Measurements from ENCODE around the gene NFIB.

Gene NFIB

GRCh38 chr9:14275331-14275730, 38.6 kb downstream of the NFIB start:
- Histone ChIP-seq H3K27ac (ENCODE audit: low read depth, low read length) (no peak overlapping the region), H3K4me1 (ENCODE audit: control insufficient read depth, insufficient read depth, low read length) (peaks cover 33% of the 10 kb centered on the region), H3K36me3 (ENCODE audit: control insufficient read depth, insufficient read depth, low read length) (no peaks in the 10 kb centered on the region), H3K4me3 (ENCODE audit: low read length) (no peak overlapping the region), H3K27me3 (ENCODE audit: control insufficient read depth, insufficient read depth, low read length) (no peaks in the 10 kb centered on the region), H3K9ac (ENCODE audit: low read length) (no peak overlapping the region)

DNA sequence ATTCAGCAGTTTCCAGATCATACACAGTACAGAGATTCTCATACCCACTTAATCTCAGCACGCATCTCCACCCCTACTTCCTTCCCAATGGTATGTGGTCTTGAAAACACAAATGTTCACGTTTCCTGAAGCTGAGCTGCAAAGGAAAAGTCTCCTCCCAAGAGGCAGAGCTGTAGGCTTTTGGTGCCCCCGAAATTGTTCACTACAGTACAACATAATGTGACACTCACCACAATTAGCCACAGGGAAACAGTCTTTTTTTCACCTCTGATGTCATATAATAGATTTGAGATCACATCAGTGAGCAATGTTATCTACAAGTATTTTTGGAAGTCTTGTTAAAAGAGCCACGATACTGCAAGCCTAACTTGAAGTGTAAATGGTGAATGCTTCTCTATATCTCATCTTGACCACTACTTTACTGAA, 40.2 kb downstream of the NFIB start:
- Histone ChIP-seq H3K27me3 (ENCODE audit: control insufficient read depth, insufficient read depth, low read length) (no peaks in the 10 kb centered on the region), H3K4me3 (ENCODE audit: low read length) (peak overlapping the region; percentile 35), H3K4me1 (ENCODE audit: control insufficient read depth, insufficient read depth, low read length) (peaks cover 34% of the 10 kb centered on the region), H3K27ac (ENCODE audit: low read depth, low read length) (peak overlapping the region; percentile 63), H3K36me3 (ENCODE audit: control insufficient read depth, insufficient read depth, low read length) (no peaks in the 10 kb centered on the region), H3K9ac (ENCODE audit: low read length) (no peak overlapping the region)

- peak overlapping the region; percentile 63 for H3K27ac ChIP-seq (ENCODE audit: low read depth, low read length)
Observed at GRCh38 chr9:14272927-14273528, 40.9 kb downstream of the NFIB start.

DNA sequence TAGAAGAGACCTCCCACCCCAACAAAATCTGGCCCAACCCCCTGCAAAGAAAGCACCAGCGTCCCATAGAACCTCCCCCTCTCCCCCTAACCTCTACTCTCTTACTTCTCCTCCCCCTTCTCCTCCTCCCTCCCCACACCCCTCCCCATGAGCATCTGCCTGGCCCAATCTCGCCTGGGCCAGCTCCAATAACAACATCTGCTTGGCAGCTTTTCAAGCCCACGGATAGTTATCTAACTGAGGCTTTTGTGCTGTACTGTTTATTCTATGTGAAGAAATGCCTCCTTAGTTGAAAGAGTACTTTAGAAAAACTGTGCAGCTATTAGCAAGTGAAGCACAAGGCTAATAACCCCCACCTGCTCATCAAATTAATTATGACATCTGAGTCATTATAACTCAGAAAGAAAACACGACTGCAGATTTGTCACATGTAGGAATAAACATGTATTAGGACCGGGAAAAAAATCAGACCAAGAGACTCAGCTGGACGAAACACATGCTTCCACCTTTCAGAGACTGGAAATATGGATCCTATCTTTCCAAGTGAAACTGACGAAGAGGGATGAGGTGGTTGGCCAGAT, 42.8 kb downstream of the NFIB start:
- Histone ChIP-seq H3K27ac (ENCODE audit: low read depth, low read length) (peak overlapping the region; percentile 70), H3K4me1 (ENCODE audit: control insufficient read depth, insufficient read depth, low read length) (peaks cover 34% of the 10 kb centered on the region), H3K4me3 (ENCODE audit: low read length) (no peak overlapping the region), H3K9ac (ENCODE audit: low read length) (no peak overlapping the region), H3K36me3 (ENCODE audit: control insufficient read depth, insufficient read depth, low read length) (no peaks in the 10 kb centered on the region), H3K27me3 (ENCODE audit: control insufficient read depth, insufficient read depth, low read length) (no peaks in the 10 kb centered on the region)

More at GRCh38 chr9:14272927-14273528, 40.9 kb downstream of the NFIB start:
- no peaks in the 10 kb centered on the region for H3K36me3 ChIP-seq (ENCODE audit: control insufficient read depth, insufficient read depth, low read length)
- H3K9ac ChIP-seq (ENCODE audit: low read length) = no peak overlapping the region
- H3K4me3 ChIP-seq (ENCODE audit: low read length) = peak overlapping the region; percentile 35
- peaks cover 34% of the 10 kb centered on the region for H3K4me1 ChIP-seq (ENCODE audit: control insufficient read depth, insufficient read depth, low read length)
- H3K27me3 ChIP-seq (ENCODE audit: control insufficient read depth, insufficient read depth, low read length) = no peaks in the 10 kb centered on the region

- no peak overlapping the region for H3K4me3 ChIP-seq (ENCODE audit: low read length)
- H3K27me3 ChIP-seq (ENCODE audit: control insufficient read depth, insufficient read depth, low read length) = no peaks in the 10 kb centered on the region
- peak overlapping the region; percentile 70 for H3K27ac ChIP-seq (ENCODE audit: low read depth, low read length)
- peaks cover 32% of the 10 kb centered on the region for H3K4me1 ChIP-seq (ENCODE audit: control insufficient read depth, insufficient read depth, low read length)
- no peaks in the 10 kb centered on the region for H3K36me3 ChIP-seq (ENCODE audit: control insufficient read depth, insufficient read depth, low read length)
- H3K9ac ChIP-seq (ENCODE audit: low read length) = no peak overlapping the region
Observed at GRCh38 chr9:14270358-14271092, 43.4 kb downstream of the NFIB start.

DNA sequence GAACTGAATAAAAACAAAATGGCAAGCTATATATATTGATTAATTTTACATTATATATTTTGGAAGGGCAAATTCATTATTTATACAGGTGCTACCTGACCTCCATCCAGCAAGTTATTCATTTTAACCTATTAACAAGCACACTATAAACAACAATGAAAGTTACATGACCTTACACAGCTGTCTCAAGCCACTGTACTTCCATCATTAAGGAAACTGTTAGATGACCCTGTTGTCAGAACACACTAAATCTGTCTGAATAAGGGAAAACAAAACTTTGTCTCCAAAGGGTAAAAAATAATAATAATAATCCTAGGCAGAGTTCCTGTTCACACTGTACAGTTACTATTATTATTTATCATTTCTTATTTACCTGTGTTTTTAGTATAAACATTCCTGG, 44.0 kb downstream of the NFIB start:
- H3K36me3 ChIP-seq (ENCODE audit: control insufficient read depth, insufficient read depth, low read length) = no peaks in the 10 kb centered on the region
- peaks cover 26% of the 10 kb centered on the region for H3K4me1 ChIP-seq (ENCODE audit: control insufficient read depth, insufficient read depth, low read length)
- H3K9ac ChIP-seq (ENCODE audit: low read length) = no peak overlapping the region
- H3K27me3 ChIP-seq (ENCODE audit: control insufficient read depth, insufficient read depth, low read length) = no peaks in the 10 kb centered on the region
- H3K27ac ChIP-seq (ENCODE audit: low read depth, low read length) = no peak overlapping the region
- no peak overlapping the region for H3K4me3 ChIP-seq (ENCODE audit: low read length)

GRCh38 chr9:14263707-14264483, 50.0 kb downstream of the NFIB start:
- H3K36me3 ChIP-seq (ENCODE audit: control insufficient read depth, insufficient read depth, low read length) = no peaks in the 10 kb centered on the region
- no peak overlapping the region for H3K4me3 ChIP-seq (ENCODE audit: low read length)
- no peak overlapping the region for H3K27ac ChIP-seq (ENCODE audit: low read depth, low read length)
- no peak overlapping the region for H3K9ac ChIP-seq (ENCODE audit: low read length)
- H3K4me1 ChIP-seq (ENCODE audit: control insufficient read depth, insufficient read depth, low read length) = peaks cover under 1% of the 10 kb centered on the region
- no peaks in the 10 kb centered on the region for H3K27me3 ChIP-seq (ENCODE audit: control insufficient read depth, insufficient read depth, low read length)

- no peak overlapping the region for H3K27ac ChIP-seq (ENCODE audit: low read depth, low read length)
- no peaks in the 10 kb centered on the region for H3K27me3 ChIP-seq (ENCODE audit: control insufficient read depth, insufficient read depth, low read length)
- no peak overlapping the region for H3K9ac ChIP-seq (ENCODE audit: low read length)
- H3K4me3 ChIP-seq (ENCODE audit: low read length) = no peak overlapping the region
- H3K4me1 ChIP-seq (ENCODE audit: control insufficient read depth, insufficient read depth, low read length) = peaks cover 11% of the 10 kb centered on the region
- no peaks in the 10 kb centered on the region for H3K36me3 ChIP-seq (ENCODE audit: control insufficient read depth, insufficient read depth, low read length)
Observed at GRCh38 chr9:14262827-14263226, 51.1 kb downstream of the NFIB start.

DNA sequence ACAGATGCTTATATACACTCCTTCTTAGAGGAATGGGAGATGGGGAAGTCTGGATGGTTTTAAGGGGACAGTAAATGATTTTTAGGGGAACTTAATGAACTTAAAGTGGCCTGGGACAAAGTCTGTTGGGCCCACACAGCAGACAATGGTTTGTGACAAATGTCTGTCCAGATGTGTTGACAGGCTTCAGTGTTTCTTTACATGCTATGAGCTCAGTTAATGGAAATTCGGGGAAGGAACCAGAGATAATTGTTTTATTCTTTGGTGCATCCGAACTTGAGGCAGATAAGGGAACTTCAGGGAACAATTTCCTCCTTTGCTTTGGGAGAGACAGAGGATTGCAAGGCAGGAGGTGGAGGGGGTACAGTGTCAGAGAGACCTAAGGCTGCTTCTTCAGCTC, 52.3 kb downstream of the NFIB start:
- no peak overlapping the region for H3K4me3 ChIP-seq (ENCODE audit: low read length)
- H3K9ac ChIP-seq (ENCODE audit: low read length) = no peak overlapping the region
- H3K27me3 ChIP-seq (ENCODE audit: control insufficient read depth, insufficient read depth, low read length) = no peaks in the 10 kb centered on the region
- no peak overlapping the region for H3K27ac ChIP-seq (ENCODE audit: low read depth, low read length)
- no peaks in the 10 kb centered on the region for H3K36me3 ChIP-seq (ENCODE audit: control insufficient read depth, insufficient read depth, low read length)
- peaks cover 16% of the 10 kb centered on the region for H3K4me1 ChIP-seq (ENCODE audit: control insufficient read depth, insufficient read depth, low read length)

DNA sequence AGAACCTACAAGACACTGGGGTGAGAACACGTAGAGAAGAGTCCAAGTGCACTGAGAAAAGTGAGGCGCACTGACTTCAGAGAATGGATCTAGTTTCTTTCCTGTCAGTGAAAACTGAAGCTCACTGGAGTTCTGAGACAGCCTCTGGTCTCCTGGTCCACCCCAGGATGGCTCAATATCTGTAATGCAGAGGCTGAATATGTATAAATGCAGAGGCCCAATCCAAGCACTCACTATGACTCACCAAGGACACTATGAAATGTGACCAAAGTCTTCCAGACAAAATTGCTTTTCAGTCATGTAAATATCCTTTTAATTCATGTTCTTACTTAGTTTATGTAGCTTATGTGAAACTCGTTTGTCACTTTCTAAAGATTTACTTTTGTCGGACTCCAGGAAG, 53.8 kb downstream of the NFIB start:
- Histone ChIP-seq H3K27me3 (ENCODE audit: control insufficient read depth, insufficient read depth, low read length) (no peaks in the 10 kb centered on the region), H3K36me3 (ENCODE audit: control insufficient read depth, insufficient read depth, low read length) (no peaks in the 10 kb centered on the region), H3K9ac (ENCODE audit: low read length) (no peak overlapping the region), H3K4me3 (ENCODE audit: low read length) (no peak overlapping the region), H3K27ac (ENCODE audit: low read depth, low read length) (no peak overlapping the region), H3K4me1 (ENCODE audit: control insufficient read depth, insufficient read depth, low read length) (peaks cover 19% of the 10 kb centered on the region)

- Histone ChIP-seq H3K4me3 (ENCODE audit: low read length) (no peak overlapping the region), H3K27me3 (ENCODE audit: control insufficient read depth, insufficient read depth, low read length) (no peaks in the 10 kb centered on the region), H3K36me3 (ENCODE audit: control insufficient read depth, insufficient read depth, low read length) (no peaks in the 10 kb centered on the region), H3K9ac (ENCODE audit: low read length) (no peak overlapping the region), H3K4me1 (ENCODE audit: control insufficient read depth, insufficient read depth, low read length) (peaks cover 19% of the 10 kb centered on the region), H3K27ac (ENCODE audit: low read depth, low read length) (peak overlapping the region; percentile 51)
Observed at GRCh38 chr9:14258660-14259239, 55.2 kb downstream of the NFIB start.

DNA sequence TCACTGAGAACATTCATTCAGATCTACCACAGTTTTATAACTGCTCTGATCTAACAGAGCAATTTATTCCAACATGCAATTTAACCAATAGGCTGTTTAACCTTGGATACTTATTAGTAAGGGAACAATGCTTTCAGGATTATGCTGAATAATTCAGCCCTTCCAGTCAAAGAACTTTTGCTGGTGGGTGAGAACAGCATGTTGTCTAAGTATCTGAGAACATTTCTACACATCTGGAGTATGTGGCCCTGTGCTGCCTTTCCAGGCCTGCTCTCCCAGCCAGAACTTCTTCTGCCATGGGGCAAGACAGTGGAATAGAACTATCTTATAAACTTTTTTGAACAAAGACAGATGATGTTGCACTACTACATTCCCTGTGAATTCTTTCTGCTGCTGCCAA, 55.8 kb downstream of the NFIB start:
- H3K27ac ChIP-seq (ENCODE audit: low read depth, low read length) = peak overlapping the region; percentile 51
- H3K4me1 ChIP-seq (ENCODE audit: control insufficient read depth, insufficient read depth, low read length) = peaks cover 19% of the 10 kb centered on the region
- H3K27me3 ChIP-seq (ENCODE audit: control insufficient read depth, insufficient read depth, low read length) = no peaks in the 10 kb centered on the region

More for the DNA sequence above, 55.8 kb downstream of the NFIB start:
- H3K9ac ChIP-seq (ENCODE audit: low read length) = no peak overlapping the region
- H3K36me3 ChIP-seq (ENCODE audit: control insufficient read depth, insufficient read depth, low read length) = no peaks in the 10 kb centered on the region
- H3K4me3 ChIP-seq (ENCODE audit: low read length) = no peak overlapping the region
